GM18519 (cell line): Measurements from ENCODE around the gene B4GALNT1.
"Not testable (repeated sequence)": the region's sequence is repeated elsewhere in the genome, so short reads cannot be mapped to it uniquely, and the experiment has no call there.

Experiments
- ATAC-seq: cut with Tn5 transposase; IDR thresholded peaks from one replicate; pipeline ENCODE4 v1.9.1; 2021; ENCODE audit warnings: mild to moderate bottlenecking, moderate library complexity; ENCODE audit not compliant: unreplicated experiment, low FRiP score

The B4GALNT1 gene

DNA sequence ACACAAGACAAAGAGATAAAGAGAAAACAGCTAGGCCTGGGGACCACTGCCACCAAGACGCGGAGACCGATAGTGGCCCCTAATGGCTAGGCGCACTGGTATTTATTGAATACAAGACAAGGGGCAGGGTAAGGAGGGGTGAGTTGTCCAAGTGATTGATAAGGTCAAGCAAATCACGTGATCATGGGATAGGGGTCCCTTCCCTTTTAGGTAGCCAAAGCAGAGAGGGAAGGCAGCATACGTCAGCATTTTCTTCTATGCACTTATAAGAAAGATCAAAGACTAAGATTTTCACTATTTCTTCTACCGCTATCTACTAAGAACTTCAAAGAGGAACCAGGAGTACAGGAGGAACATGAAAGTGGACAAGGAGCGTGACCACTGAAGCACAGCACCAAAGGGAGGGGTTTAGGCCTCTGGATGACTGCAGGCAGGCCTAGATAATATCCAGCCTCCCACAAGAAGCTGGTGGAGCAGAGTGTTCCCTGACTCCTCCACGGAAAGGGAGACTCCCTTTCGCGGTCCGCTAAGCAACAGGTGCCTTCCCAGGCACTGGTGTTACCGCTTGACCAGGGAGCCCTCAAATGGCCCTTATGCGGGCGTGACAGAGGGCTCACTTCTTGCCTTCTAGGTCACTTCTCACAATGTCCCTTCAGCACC lies 43.9 kb downstream of the B4GALNT1 start:
- not testable (repeated sequence) for ATAC-seq

DNA sequence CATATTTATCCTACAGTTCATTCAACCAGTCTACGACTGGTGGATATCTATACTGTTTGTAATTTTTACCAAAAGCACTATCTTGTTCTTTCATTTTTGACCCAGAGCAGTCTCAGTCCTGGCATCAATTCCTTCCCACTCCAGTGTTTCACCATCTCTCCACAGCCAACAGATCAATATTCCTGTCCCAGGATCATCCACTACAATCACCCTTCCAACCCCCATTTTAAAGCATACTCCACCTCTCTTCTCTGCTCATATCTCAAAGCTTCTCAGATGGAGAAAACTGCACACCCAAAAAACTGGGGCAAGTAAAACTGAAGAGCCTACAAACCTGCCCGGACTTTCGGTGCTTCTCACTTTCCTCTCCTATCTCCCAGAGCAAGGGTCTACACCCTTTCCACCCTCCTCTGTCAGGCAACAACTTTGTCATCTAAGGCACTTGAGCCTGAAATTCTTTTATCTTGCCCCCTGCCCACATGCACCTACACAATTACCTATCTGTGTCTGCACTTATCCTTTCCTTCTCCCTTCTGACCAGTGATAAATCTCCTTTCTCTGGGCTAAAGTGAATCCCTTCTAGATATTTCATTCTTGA lies 46.1 kb downstream of the B4GALNT1 start:
- ATAC-seq: no peak

DNA sequence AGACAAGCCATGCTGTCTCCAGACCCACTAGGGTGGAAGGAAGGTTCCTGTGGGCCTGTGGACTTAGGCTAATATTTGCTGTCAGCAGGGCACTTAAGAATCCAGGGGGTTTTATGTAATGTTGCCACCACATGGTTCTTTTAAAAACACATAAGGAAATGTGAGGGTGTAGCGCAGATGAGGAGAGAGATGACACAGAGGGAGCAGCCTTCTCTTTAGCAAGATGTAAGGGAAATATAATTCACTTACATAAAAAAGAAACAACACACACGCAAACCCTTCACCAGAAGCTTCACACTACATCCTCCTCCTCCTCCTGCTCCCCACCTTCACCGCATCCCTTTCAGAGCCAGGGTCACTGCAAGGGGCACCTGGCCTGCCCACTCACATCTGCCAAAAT lies 46.9 kb downstream of the B4GALNT1 start:
- no peak for ATAC-seq

DNA sequence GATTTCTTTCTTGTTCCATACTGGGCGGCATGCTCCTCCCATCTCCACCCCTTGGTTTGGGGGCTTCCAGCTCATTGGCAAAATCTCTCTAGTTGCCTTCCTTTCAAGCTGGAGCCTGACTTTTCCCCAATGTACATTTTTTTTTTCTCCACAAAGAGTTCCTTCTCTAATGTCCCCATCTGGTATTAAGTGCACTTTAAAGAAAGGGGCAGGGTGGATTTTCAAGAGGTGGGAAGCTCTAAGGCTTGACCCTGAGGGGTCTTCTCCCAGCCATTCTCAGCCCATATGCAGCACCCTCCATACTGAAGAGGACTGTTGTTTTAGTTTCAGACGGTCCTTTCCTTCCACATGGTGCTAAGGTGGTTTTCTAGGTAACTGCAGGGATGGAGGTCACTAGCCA lies 47.8 kb downstream of the B4GALNT1 start:
- ATAC-seq: no peak

DNA sequence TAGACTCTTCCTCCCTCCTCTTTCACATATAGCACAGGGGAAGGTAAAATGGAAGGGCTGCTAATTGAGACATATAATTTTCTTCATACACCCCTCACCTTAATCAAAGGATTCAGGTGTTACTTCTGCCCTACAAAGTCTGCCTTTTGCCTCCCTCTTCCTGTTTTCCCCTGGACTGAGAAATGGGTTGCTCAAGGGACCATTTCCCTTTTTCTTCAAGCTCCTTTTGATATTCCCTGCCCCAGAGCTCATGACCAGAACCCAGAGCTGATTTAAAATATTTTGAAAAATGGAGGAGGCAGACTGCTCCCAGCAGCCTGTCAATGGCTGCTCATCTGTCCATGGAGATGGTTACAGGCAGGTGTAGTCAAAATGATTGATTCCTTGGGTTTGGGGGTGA lies 48.3 kb downstream of the B4GALNT1 start:
- ATAC-seq: no peak

DNA sequence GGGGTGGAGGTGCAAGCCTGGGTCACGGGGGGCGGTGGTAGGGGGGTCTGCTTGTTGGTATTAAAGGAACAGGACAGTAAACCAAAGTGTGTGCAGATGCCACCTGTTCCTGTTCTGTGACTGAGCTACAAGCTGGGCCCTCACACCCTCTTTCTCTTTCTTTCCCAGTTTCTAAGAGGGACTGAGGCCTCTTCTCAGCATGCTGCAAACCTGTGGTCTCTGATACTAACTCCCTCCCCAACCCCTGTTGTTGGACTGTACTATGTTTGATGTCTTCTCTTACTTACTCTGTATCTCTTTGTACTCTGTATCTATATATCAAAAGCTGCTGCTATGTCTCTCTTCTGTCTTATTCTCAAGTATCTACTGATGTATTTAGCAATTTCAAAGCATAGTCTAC lies 49.0 kb downstream of the B4GALNT1 start:
- ATAC-seq: no peak

GRCh38 chr12:57583008-57583831 lies 49.8 kb downstream of the B4GALNT1 start:
- ATAC-seq: peak; percentile 91

- ATAC-seq: no peak
These were observed 50.6 kb downstream of the B4GALNT1 start for GRCh38 chr12:57582440-57582839.

DNA sequence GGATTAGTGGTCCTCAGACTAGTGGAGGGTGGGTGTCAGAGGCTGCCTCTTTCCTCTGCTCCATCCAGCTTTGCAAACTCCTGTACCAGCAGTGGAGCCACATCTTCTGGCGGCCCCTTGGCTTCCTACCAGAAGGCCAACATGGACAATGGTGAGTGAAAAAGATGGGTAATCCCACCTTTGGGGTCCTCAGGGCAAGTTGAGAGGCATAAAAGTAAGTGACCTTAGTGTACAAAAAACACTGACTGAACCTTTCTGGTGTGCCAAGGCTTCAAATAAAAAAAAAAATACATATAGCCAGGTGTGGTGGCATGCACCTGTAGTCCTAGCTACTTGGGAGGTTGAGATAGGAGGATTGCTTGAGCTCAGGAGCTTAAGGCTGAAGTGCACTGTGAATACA lies 51.2 kb downstream of the B4GALNT1 start:
- ATAC-seq: no peak

GRCh38 chr12:57580466-57580795 lies 52.6 kb downstream of the B4GALNT1 start:
- no peak for ATAC-seq

DNA sequence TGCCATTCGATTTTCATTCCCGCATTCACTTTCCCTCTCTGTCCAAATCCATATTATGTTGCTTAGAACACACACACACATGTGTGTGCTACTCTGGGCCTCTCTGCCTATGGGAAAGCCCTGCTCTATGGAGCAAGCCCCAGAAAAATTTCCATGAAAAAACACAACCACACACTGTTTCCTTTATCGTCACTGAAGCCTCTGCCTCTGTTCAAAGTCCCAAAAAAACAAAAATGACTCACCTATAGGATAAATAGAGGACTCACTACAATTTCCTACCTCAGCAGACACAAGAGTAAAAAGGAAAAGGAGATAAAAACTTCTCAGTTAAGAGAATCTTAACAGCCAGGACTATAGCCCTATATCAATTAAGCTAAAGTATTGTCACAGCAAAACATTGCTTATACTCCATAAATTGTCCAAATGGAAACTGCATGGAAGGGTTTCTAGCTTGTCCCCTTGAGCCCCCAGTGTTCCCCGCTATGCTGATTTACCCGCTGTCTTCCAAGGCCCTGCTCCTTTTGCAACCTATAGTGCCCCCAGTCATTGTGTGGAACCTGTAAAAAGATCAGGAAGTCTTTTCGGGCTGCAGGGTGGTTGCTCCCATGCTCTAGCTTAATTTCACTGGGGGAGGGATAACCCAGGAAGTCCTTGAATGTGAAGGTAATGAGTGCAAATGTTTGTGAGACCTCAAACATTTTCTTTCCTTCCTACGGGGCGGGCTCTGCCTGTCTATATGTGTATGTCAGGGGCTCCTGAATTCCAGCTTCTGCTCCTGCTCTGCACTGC lies 53.1 kb downstream of the B4GALNT1 start:
- no peak for ATAC-seq

GRCh38 chr12:57579011-57579410 lies 54.0 kb downstream of the B4GALNT1 start:
- ATAC-seq: no peak

GRCh38 chr12:57577981-57578758 lies 54.8 kb downstream of the B4GALNT1 start:
- no peak for ATAC-seq

DNA sequence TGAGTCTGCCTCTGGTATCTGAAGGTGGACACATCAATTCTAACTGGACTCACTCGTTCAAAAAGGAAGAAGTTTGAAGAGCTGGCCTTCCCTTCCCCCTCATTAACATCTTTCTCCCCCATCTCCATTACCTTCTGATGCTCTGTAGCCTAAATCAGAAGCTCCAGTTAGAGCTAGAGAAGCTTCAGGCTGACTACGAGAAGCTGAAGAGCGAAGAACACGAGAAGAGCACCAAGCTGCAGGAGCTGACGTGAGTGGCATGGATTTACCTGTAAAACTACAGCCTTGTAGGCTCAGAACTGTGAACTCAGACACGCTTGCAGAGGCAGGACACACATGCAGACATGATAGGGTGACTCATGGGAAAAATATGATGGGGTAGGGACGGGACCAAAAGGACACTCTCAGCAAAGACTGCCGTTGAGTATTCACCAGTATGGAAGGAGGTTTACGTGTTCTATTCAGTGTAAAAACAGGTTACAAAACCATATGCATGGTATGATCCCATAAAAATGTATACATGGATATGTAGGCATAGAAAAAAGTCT lies 56.3 kb downstream of the B4GALNT1 start:
- ATAC-seq: no peak
